GM12878 (cell line): ENCODE measurements around the gene TBRG4. TPM values are rescaled to one million over a fixed set of nuclear protein-coding genes. Genes with fewer than 3 reads are reported as not detected.

Source experiments
- ATAC-seq: fragments of 200-7000 bp; cut with Tn5 transposase; 3 replicates; pipeline ENCODE4 v1.9.1; 2020; ENCODE audit warnings: mild to moderate bottlenecking, moderate library complexity
- BruUV-seq: library from RNA; stranded (reverse); fragments of 400-500 nt; replicated peaks from 2 replicates; lab custom pipeline; 2021; lab: Mats Ljungman, UMichigan
- CTCF ChIA-PET: fragments of 300-600 bp; sonication (Branson Sonifier 250); formaldehyde crosslinking; extraction: SDS; loops from one replicate; lab custom pipeline; 2021; ENCODE audit warnings: inconsistent platforms; lab: Yijun Ruan, JAX
- POLR2A ChIA-PET: fragments of 350-600 bp; formaldehyde crosslinking; extraction: SDS; loops from one replicate; lab custom pipeline; 2021; ENCODE audit warnings: inconsistent platforms; lab: Charles Lee
- RAD21 ChIA-PET: fragments of 300-600 bp; sonication (Branson Sonifier 250); formaldehyde crosslinking; loops from one replicate; lab custom pipeline; 2023; ENCODE audit warnings: antibody characterized with exemption; ENCODE audit not compliant: unreplicated experiment; lab: Charles Lee
- SMC1A ChIA-PET: fragments of 300-600 bp; sonication (Branson Sonifier 250); formaldehyde crosslinking; loops from one replicate; lab custom pipeline; 2023; ENCODE audit not compliant: unreplicated experiment, uncharacterized antibody; lab: Charles Lee
- DNase-seq: peaks from one replicate; pipeline ENCODE4 v3.0.0-alpha.2; 2011; ENCODE audit warnings: low read depth, low spot score
- FAIRE-seq: peaks from 3 replicates; lab custom pipeline; 2011; peaks lifted over from hg19 to GRCh38; lab: Jason Lieb, UNC
- H2AFZ ChIP-seq: 2 replicates; pipeline ENCODE4 v1.6.0; 2011; ENCODE audit warnings: low read depth, low read length, control low read depth; ENCODE audit not compliant: control insufficient read depth
- H3K27ac ChIP-seq: 2 replicates; pipeline ENCODE4 v1.5.1; 2011; ENCODE audit warnings: control low read depth; ENCODE audit not compliant: control insufficient read depth, insufficient read depth
- H3K27me3 ChIP-seq, 2 experiments: replicated peaks in 1 of 2; 2 replicates each; pipeline versions ENCODE4 v1.6.0 to v1.6.1; 2011; ENCODE audit warnings: low read length in 1 of 2; ENCODE audit not compliant: control insufficient read depth in 2 of 2, insufficient read depth in 2 of 2
- H3K36me3 ChIP-seq, 2 experiments: 2 replicates each; pipeline ENCODE4 v1.5.1; 2011; ENCODE audit warnings: low read length in 1 of 2; ENCODE audit not compliant: control insufficient read depth in 2 of 2, insufficient read depth in 2 of 2
- H3K4me1 ChIP-seq: 2 replicates; pipeline ENCODE4 v1.6.1; 2011; ENCODE audit warnings: mild to moderate bottlenecking, low read length, moderate library complexity, mixed read lengths; ENCODE audit not compliant: control insufficient read depth, insufficient read depth
- H3K4me2 ChIP-seq: 2 replicates; pipeline ENCODE4 v1.6.0; 2011; ENCODE audit warnings: control low read depth; ENCODE audit not compliant: control insufficient read depth, insufficient read depth
- H3K4me3 ChIP-seq: fragments of 200-600 bp; sonication (generic); 2 replicates; pipeline ENCODE4 v1.5.1; 2016
- H3K79me2 ChIP-seq: 2 replicates; pipeline ENCODE4 v1.6.0; 2011; ENCODE audit warnings: low read length; ENCODE audit not compliant: control insufficient read depth, insufficient read depth
- H3K9ac ChIP-seq: 2 replicates; pipeline ENCODE4 v1.8.0; 2011; ENCODE audit warnings: low read length, control low read depth, mixed read lengths; ENCODE audit not compliant: control insufficient read depth, insufficient read depth
- H3K9me3 ChIP-seq: replicated peaks from 3 replicates; pipeline ENCODE4 v1.5.1; 2011; ENCODE audit warnings: mild to moderate bottlenecking, low read length; ENCODE audit not compliant: control insufficient read depth, insufficient read depth
- H4K20me1 ChIP-seq: 2 replicates; pipeline ENCODE4 v1.6.0; 2011; ENCODE audit not compliant: control insufficient read depth, insufficient read depth
- ASH2L ChIP-seq: fragments of 300-600, 200-600 bp; sonication (generic); IDR thresholded peaks from 2 replicates; pipeline ENCODE4 v1.6.1; 2017; ENCODE audit warnings: low read depth, mild to moderate bottlenecking, borderline replicate concordance
- BCL11A ChIP-seq: IDR thresholded peaks from 2 replicates; pipeline ENCODE4 v1.6.1; 2011; ENCODE audit warnings: low read depth, low read length
- ELK1 ChIP-seq: IDR thresholded peaks from 2 replicates; pipeline ENCODE4 v1.6.1; 2012; ENCODE audit warnings: low read depth, low read length, improper control_type of control experiment
- ESRRA ChIP-seq: IDR thresholded peaks from 2 replicates; pipeline ENCODE4 v1.6.1; 2012; ENCODE audit warnings: mild to moderate bottlenecking, low read length, improper control_type of control experiment
- MYB ChIP-seq: fragments of 150-350 bp; IDR thresholded peaks from 2 replicates; pipeline ENCODE4 v1.6.1; 2014; ENCODE audit warnings: mild to moderate bottlenecking, low read depth, low read length, borderline replicate concordance
- RELB ChIP-seq: fragments of 450-650 bp; IDR thresholded peaks from 2 replicates; pipeline ENCODE4 v1.6.1; 2017; ENCODE audit warnings: low read depth, mild to moderate bottlenecking, moderate library complexity
- ZSCAN29 ChIP-seq: fragments of 450-650 bp; IDR thresholded peaks from 2 replicates; pipeline ENCODE4 v1.6.1; 2017; ENCODE audit warnings: mild to moderate bottlenecking, moderate library complexity
- WGBS: methylation state at CpG from one replicate; pipeline ENCODE4 v1.1.6; 2016; ENCODE audit warnings: low lambda C conversion rate; ENCODE audit not compliant: insufficient replicate concordance, insufficient coverage; ENCODE audit errors: missing lambda C conversion rate; 5-methylcytosine and 5-hydroxymethylcytosine counted together
- in situ Hi-C: fragments of 300-500 bp; cut with MboI; formaldehyde crosslinking; loops from 9 replicates; pipeline ENCODE4 v1.14.3; 2018; ENCODE audit warnings: mixed read lengths
- intact Hi-C: fragments of 100-400 bp; cut with micrococcal nuclease; formaldehyde crosslinking; loops from one replicate; pipeline ENCODE4 v1.14.2; 2022; ENCODE audit not compliant: unreplicated experiment
- polyA plus RNA-seq, 11 experiments: library from polyadenylated mRNA; depleted of rRNA in 4 of 11; unstranded in 6 of 11; stranded (reverse) in 5 of 11; fragments of >200 nt; fragmentation: Nextera tagmentation in 4 of 11; fragmentation: Illumina TruSeq in 1 of 11; extraction: Ambion mirVana in 4 of 11; extraction: Trizol in 1 of 11; gene quantifications; 1 replicate in 1 of 11; 2 replicates in 10 of 11; pipeline versions ENCODE4 v1.2.1 to v1.2.3, GENCODE V29; 2011 to 2016; ENCODE audit warnings: inconsistent platforms in 2 of 11, missing spikeins in 2 of 11, low read depth in 1 of 11
- total RNA-seq, 4 experiments: library from RNA; depleted of rRNA in 3 of 4; stranded (reverse); fragments of >200 nt in 3 of 4; fragmentation: Illumina TruSeq in 1 of 4; extraction: Trizol in 1 of 4; gene quantifications; 2 replicates each; pipeline versions ENCODE4 v1.2.1 to v1.2.3, GENCODE V29; 2013 to 2021

TBRG4 gene
- total and polyA plus RNA-seq, 10 of the 15 experiments (the other 5 are each of a cell fraction or from before 2014, with no cell fraction given), result 8.4 to 130 (median 118) TPM

GRCh38 chr7:45073786-45074527 is 37.5 kb downstream of the TBRG4 start:
- Histone ChIP-seq H3K9me3 (no peaks in the 10 kb centered on the region), H3K4me2 (no peak overlapping the region), H2AFZ (no peak overlapping the region), H3K27me3 (no peaks in the 10 kb centered on the region), H3K4me3 (no peak overlapping the region), H3K9ac (no peak overlapping the region), H3K79me2 (no peaks in the 10 kb centered on the region), H4K20me1 (no peaks in the 10 kb centered on the region), H3K4me1 (no peaks in the 10 kb centered on the region), H3K27ac (no peak overlapping the region), H3K36me3 (peaks cover 23 to 56% of the 10 kb centered on the region in 2 experiments)
- no TSS peak for BruUV-seq
- FAIRE-seq, result no peak
- TF ChIP-seq ZSCAN29 (no peak), ELK1 (no peak), BCL11A (no peak), RELB (no peak), MYB (no peak), ESRRA (no peak), ASH2L (no peak)
- in situ Hi-C loops, result no loop called here
- ChIA-PET POLR2A (no interaction called here), RAD21 (interaction anchor here (1.5 kb wide), 1 partner anchor 100 kb away, joined by 5 read pairs; no protein-coding TSS in a partner anchor), SMC1A (interaction anchor here (1.5 kb wide), 1 partner anchor 100 kb away, joined by 7 read pairs; no protein-coding TSS in a partner anchor), CTCF (interaction anchor here (0.7 kb wide), 1 partner anchor 100 kb away, joined by 3 read pairs; no protein-coding TSS in a partner anchor)
- ATAC-seq, result no peak
- 94% methylated on average over 15 of the region's 15 CpGs for WGBS
- intact Hi-C loops, result no loop called here
- DNase-seq, result no peak
